GM12875 (cell line): ENCODE results near the gene MYO10.
A peak's percentile ranks its signal among the peaks of the same experiment; 100 is the strongest.

ENCODE experiments used
- H3K4me3 ChIP-seq: one replicate; pipeline ENCODE4 v1.5.1; 2011; ENCODE audit warnings: low read depth, low read length, control low read depth
- CTCF ChIP-seq: IDR thresholded peaks from 2 replicates; pipeline ENCODE4 v1.5.1; 2011; ENCODE audit warnings: low read depth, mild to moderate bottlenecking, control low read depth, inconsistent platforms, low read length, moderate library complexity, borderline replicate concordance; ENCODE audit not compliant: insufficient read depth

Gene MYO10

GRCh38 chr5:16943846-16944678, 8.0 kb upstream of the MYO10 start:
- TF ChIP-seq CTCF = no peak
- no peak overlapping the region for H3K4me3 ChIP-seq

GRCh38 chr5:16937503-16938161, 1.5 kb upstream of the MYO10 start:
- no peak overlapping the region for H3K4me3 ChIP-seq
- TF ChIP-seq CTCF = no peak

GRCh38 chr5:16936989-16937438, 926 bp upstream of the MYO10 start:
- no peak for TF ChIP-seq CTCF
- H3K4me3 ChIP-seq = no peak overlapping the region

- TF ChIP-seq CTCF = no peak
- no peak overlapping the region for H3K4me3 ChIP-seq
Observed at GRCh38 chr5:16935231-16936149, 598 bp downstream of the MYO10 start.

- TF ChIP-seq CTCF = no peak
- H3K4me3 ChIP-seq = no peak overlapping the region
Observed at GRCh38 chr5:16934677-16935153, 1.4 kb downstream of the MYO10 start.

- TF ChIP-seq CTCF = peak; percentile 75
- no peak overlapping the region for H3K4me3 ChIP-seq
Observed at GRCh38 chr5:16934123-16934522, 2.0 kb downstream of the MYO10 start.
